ENCODE results near the gene SAP30BP.
A peak's percentile ranks its signal among the peaks of the same experiment; 100 is the strongest.

SAP30BP gene

DNA sequence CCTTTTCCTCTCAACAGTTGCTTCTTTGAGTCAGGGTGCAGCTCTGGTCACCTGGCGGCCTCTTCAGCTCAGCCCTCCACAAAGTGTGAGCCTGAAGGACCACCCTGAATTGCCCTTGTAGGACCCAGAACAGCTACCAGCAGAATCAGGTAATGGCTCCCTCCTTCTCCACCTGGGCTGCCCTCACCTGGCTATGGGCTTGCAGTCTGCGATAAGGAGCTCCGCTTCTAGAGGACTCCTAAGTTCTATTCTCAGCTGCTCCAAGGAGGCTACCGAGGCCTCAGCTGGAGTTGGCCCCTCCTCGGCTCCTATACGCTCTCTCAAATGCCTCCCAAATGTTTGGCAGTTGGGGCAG, 20.5 kb upstream of the SAP30BP start:
- Histone ChIP-seq H3K9ac (ENCODE audit: low read depth in 1 of 2, low read length in 2 of 2) (peak overlapping the region; percentile 57 to 78), H3K27ac (ENCODE audit: low read depth in 2 of 2, low read length in 2 of 2) (peak overlapping the region; percentile 98 to 99), H3K27me3 (ENCODE audit: control insufficient read depth in 2 of 2, insufficient read depth in 2 of 2, low read length in 2 of 2) (no peaks in the 10 kb centered on the region), H3K9me3 (ENCODE audit: control insufficient read depth in 2 of 2, low read length in 2 of 2) (no peaks in the 10 kb centered on the region), H3K36me3 (ENCODE audit: control insufficient read depth in 2 of 2, insufficient read depth in 2 of 2, low read length in 2 of 2) (peaks cover 10 to 20% of the 10 kb centered on the region in 2 donors), H3K4me1 (ENCODE audit: control insufficient read depth in 2 of 2, insufficient read depth in 2 of 2, low read length in 2 of 2) (peaks cover 35 to 55% of the 10 kb centered on the region in 2 donors), H3K4me3 (ENCODE audit: low read length in 2 of 2) (peak overlapping the region; percentile 51 to 59)

DNA sequence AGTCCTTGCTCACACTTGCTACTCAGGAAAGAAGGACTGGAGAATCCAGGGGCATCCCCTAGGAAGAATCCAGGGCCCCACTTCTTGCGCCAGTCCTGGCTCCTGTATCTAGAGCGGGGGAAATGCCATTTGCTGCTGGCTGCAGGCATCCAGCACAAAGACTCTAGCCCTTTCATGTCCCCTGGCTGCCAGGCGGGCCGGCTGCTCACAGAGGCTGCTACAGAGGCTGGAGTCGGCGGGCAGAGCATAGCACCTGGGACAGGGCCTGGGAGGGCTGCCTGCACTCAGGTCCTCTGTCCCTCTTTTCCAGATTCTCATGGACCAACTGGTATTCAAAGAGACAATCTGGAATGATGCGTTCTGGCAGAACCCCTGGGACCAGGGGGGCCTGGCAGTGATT, 20.1 kb upstream of the SAP30BP start:
- peaks cover 30 to 50% of the 10 kb centered on the region in 2 donors for H3K4me1 ChIP-seq (ENCODE audit: control insufficient read depth in 2 of 2, insufficient read depth in 2 of 2, low read length in 2 of 2)
- H3K27ac ChIP-seq (ENCODE audit: low read depth in 2 of 2, low read length in 2 of 2) = peak overlapping the region; percentile 98 to 99
- peak overlapping the region; percentile 14 to 78 for H3K9ac ChIP-seq (ENCODE audit: low read depth in 1 of 2, low read length in 2 of 2)
- H3K27me3 ChIP-seq (ENCODE audit: control insufficient read depth in 2 of 2, insufficient read depth in 2 of 2, low read length in 2 of 2) = no peaks in the 10 kb centered on the region
- H3K36me3 ChIP-seq (ENCODE audit: control insufficient read depth in 2 of 2, insufficient read depth in 2 of 2, low read length in 2 of 2) = peaks cover 10 to 20% of the 10 kb centered on the region in 2 donors
- H3K4me3 ChIP-seq (ENCODE audit: low read length in 2 of 2) = peak overlapping the region in 1 of 2 donors; percentile 51
- H3K9me3 ChIP-seq (ENCODE audit: control insufficient read depth in 2 of 2, low read length in 2 of 2) = no peaks in the 10 kb centered on the region

DNA sequence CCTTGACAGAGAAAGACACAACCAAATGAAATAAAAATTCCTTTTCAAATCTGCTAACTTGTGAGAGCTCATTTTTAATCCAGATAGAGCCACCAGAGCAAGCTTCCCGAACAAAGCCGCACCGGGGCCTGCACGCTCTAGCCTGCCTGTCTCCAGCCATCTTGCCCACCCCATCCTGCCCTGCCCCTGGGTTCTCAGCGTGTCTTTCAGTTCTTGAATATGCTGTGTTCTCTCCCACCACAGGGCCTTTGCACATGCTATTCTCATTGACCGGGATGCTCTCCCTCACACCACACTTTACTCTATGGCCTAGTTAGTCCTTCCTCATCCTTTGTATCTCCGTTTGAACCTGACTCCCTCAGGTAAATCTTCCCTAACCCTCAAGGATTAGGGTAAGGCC, 19.2 kb upstream of the SAP30BP start:
- H3K36me3 ChIP-seq (ENCODE audit: control insufficient read depth in 2 of 2, insufficient read depth in 2 of 2, low read length in 2 of 2) = peaks cover 10 to 23% of the 10 kb centered on the region in 2 donors
- no peak overlapping the region for H3K4me3 ChIP-seq (ENCODE audit: low read length in 2 of 2)
- H3K27me3 ChIP-seq (ENCODE audit: control insufficient read depth in 2 of 2, insufficient read depth in 2 of 2, low read length in 2 of 2) = no peaks in the 10 kb centered on the region
- no peak overlapping the region for H3K9ac ChIP-seq (ENCODE audit: low read depth in 1 of 2, low read length in 2 of 2)
- H3K9me3 ChIP-seq (ENCODE audit: control insufficient read depth in 2 of 2, low read length in 2 of 2) = no peaks in the 10 kb centered on the region
- peak overlapping the region in 1 of 2 donors; percentile 98 for H3K27ac ChIP-seq (ENCODE audit: low read depth in 2 of 2, low read length in 2 of 2)
- H3K4me1 ChIP-seq (ENCODE audit: control insufficient read depth in 2 of 2, insufficient read depth in 2 of 2, low read length in 2 of 2) = peaks cover 23 to 42% of the 10 kb centered on the region in 2 donors

DNA sequence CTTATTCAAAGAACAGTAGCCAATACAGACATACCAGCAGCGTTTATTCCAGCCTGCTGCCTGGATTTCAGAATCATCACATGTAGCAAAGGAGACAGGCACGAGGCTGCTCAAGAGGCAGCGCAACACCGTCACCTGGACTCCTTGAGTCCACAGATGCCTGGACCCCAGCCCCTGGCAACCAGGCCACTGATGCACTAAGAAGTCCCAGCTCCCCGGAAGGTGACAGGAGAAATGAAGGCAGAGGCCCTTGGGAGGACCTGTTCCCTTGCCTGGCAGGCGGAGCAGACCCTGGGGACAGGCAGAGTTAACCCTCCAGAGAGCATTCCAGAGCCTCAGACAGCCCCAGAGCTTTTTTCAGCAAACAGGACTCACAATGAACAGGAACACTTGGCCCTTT, 17.5 kb upstream of the SAP30BP start:
- H3K4me1 ChIP-seq (ENCODE audit: control insufficient read depth in 2 of 2, insufficient read depth in 2 of 2, low read length in 2 of 2) = peaks cover 16 to 30% of the 10 kb centered on the region in 2 donors
- no peaks in the 10 kb centered on the region for H3K9me3 ChIP-seq (ENCODE audit: control insufficient read depth in 2 of 2, low read length in 2 of 2)
- H3K9ac ChIP-seq (ENCODE audit: low read depth in 1 of 2, low read length in 2 of 2) = no peak overlapping the region
- no peaks in the 10 kb centered on the region for H3K27me3 ChIP-seq (ENCODE audit: control insufficient read depth in 2 of 2, insufficient read depth in 2 of 2, low read length in 2 of 2)
- no peak overlapping the region for H3K27ac ChIP-seq (ENCODE audit: low read depth in 2 of 2, low read length in 2 of 2)
- no peak overlapping the region for H3K4me3 ChIP-seq (ENCODE audit: low read length in 2 of 2)
- peaks cover 10 to 23% of the 10 kb centered on the region in 2 donors for H3K36me3 ChIP-seq (ENCODE audit: control insufficient read depth in 2 of 2, insufficient read depth in 2 of 2, low read length in 2 of 2)

DNA sequence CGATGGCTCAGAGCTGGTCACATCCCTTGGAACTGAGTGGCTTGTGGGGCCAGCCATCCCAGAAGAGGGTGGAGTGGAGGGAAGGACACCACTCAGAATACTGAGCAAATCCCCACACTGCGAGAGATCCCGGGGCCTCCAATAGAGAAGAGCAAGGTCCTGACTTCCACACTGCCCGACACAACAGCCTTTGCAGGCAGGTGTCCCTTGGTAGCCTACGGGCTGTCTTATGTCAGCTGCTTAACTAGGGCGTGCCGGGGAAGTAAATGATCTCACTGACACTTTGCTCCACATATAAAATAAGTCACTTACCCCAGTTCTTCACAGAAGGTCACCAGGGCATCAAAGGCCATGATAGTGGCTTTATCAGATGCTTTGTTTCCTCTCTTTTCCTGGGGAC, 16.3 kb upstream of the SAP30BP start:
- peak overlapping the region; percentile 74 to 82 for H3K27ac ChIP-seq (ENCODE audit: low read depth in 2 of 2, low read length in 2 of 2)
- no peaks in the 10 kb centered on the region for H3K27me3 ChIP-seq (ENCODE audit: control insufficient read depth in 2 of 2, insufficient read depth in 2 of 2, low read length in 2 of 2)
- peak overlapping the region; percentile 14 to 50 for H3K9ac ChIP-seq (ENCODE audit: low read depth in 1 of 2, low read length in 2 of 2)
- H3K36me3 ChIP-seq (ENCODE audit: control insufficient read depth in 2 of 2, insufficient read depth in 2 of 2, low read length in 2 of 2) = peaks cover 10 to 23% of the 10 kb centered on the region in 2 donors
- H3K9me3 ChIP-seq (ENCODE audit: control insufficient read depth in 2 of 2, low read length in 2 of 2) = no peaks in the 10 kb centered on the region
- no peak overlapping the region for H3K4me3 ChIP-seq (ENCODE audit: low read length in 2 of 2)
- H3K4me1 ChIP-seq (ENCODE audit: control insufficient read depth in 2 of 2, insufficient read depth in 2 of 2, low read length in 2 of 2) = peaks cover 9 to 18% of the 10 kb centered on the region in 2 donors

DNA sequence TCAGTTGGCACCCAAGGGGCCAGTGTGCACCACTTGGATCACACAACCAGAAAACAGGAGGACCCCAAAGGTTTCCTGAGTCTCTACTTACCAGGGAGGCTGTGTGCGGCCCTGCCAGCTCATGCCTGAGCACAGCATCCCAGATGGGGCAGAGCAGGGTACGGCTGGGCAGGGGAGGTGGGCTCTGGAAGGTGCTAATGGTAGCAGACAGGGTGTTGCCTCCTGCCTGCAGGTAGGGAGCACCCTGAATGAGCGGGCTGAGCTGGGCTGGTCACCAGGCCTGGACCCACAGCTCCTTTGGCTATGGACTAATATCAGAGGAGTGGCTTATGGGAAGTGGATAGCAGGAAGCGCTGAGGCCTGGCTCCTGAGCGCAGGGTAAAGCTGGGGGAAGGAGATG, 14.8 kb upstream of the SAP30BP start:
- H3K4me3 ChIP-seq (ENCODE audit: low read length in 2 of 2) = no peak overlapping the region
- no peak overlapping the region for H3K9ac ChIP-seq (ENCODE audit: low read depth in 1 of 2, low read length in 2 of 2)
- H3K27me3 ChIP-seq (ENCODE audit: control insufficient read depth in 2 of 2, insufficient read depth in 2 of 2, low read length in 2 of 2) = no peaks in the 10 kb centered on the region

DNA sequence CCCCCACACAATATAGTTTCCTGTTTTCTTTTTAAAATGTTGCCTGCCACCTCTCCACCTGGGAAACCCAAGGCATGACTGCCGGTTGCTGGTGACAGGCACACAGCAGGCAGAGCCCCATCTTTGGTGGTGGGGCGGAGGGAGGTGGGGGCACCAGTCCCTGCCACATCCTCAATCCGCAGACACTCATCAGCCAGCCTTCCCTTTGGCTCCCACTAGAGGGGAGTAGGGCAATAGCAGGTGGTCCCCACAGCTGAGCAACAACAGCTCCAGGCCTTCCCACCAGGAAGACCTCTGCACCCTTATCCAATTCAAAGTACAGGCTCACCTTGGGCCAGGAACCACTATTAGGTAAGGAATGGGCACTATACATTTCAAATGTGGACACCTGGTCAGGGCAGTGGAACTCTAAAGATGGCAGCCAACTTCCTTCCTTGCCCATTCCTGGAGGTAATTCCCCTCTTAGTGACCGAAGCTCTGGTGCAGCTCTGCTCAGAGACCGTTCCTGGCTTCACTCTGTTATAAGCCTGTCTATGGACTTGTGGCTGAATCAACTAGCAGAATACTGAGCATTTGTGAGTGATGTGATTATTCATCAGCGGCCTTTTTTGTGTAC, 14.1 kb upstream of the SAP30BP start:
- H3K9me3 ChIP-seq (ENCODE audit: control insufficient read depth in 2 of 2, low read length in 2 of 2) = no peaks in the 10 kb centered on the region
- H3K4me1 ChIP-seq (ENCODE audit: control insufficient read depth in 2 of 2, insufficient read depth in 2 of 2, low read length in 2 of 2) = peaks cover 0 to 7% of the 10 kb centered on the region in 2 donors
- no peak overlapping the region for H3K9ac ChIP-seq (ENCODE audit: low read depth in 1 of 2, low read length in 2 of 2)
- H3K27ac ChIP-seq (ENCODE audit: low read depth in 2 of 2, low read length in 2 of 2) = no peak overlapping the region
- no peaks in the 10 kb centered on the region for H3K27me3 ChIP-seq (ENCODE audit: control insufficient read depth in 2 of 2, insufficient read depth in 2 of 2, low read length in 2 of 2)
- H3K36me3 ChIP-seq (ENCODE audit: control insufficient read depth in 2 of 2, insufficient read depth in 2 of 2, low read length in 2 of 2) = peaks cover 11 to 26% of the 10 kb centered on the region in 2 donors
- H3K4me3 ChIP-seq (ENCODE audit: low read length in 2 of 2) = no peak overlapping the region

More for the DNA sequence above, 14.8 kb upstream of the SAP30BP start:
- Histone ChIP-seq H3K36me3 (ENCODE audit: control insufficient read depth in 2 of 2, insufficient read depth in 2 of 2, low read length in 2 of 2) (peaks cover 10 to 25% of the 10 kb centered on the region in 2 donors), H3K9me3 (ENCODE audit: control insufficient read depth in 2 of 2, low read length in 2 of 2) (no peaks in the 10 kb centered on the region), H3K27ac (ENCODE audit: low read depth in 2 of 2, low read length in 2 of 2) (no peak overlapping the region), H3K4me1 (ENCODE audit: control insufficient read depth in 2 of 2, insufficient read depth in 2 of 2, low read length in 2 of 2) (peaks cover 0 to 7% of the 10 kb centered on the region in 2 donors)

DNA sequence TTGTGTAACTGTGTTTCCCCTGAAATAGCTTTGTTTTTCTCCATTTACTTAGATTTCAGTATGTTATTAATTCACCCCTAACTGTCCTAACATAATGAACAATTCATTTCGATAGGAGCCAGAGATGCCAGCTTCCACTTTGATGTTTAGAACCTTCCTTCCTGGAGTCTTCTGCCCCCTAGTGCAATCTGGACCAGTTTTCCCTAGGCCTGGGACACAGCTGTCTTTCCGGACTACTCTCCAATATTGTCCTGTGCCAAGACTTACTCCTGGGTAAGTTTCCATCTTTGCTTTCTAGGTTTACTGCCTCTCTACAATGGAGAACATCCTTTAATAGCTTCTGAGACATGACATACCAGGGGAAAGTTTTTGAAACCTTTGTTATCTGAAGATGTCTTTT, 13.0 kb upstream of the SAP30BP start:
- peaks cover 15 to 26% of the 10 kb centered on the region in 2 donors for H3K36me3 ChIP-seq (ENCODE audit: control insufficient read depth in 2 of 2, insufficient read depth in 2 of 2, low read length in 2 of 2)
- H3K27me3 ChIP-seq (ENCODE audit: control insufficient read depth in 2 of 2, insufficient read depth in 2 of 2, low read length in 2 of 2) = no peaks in the 10 kb centered on the region
- no peaks in the 10 kb centered on the region for H3K9me3 ChIP-seq (ENCODE audit: control insufficient read depth in 2 of 2, low read length in 2 of 2)
- no peak overlapping the region for H3K9ac ChIP-seq (ENCODE audit: low read depth in 1 of 2, low read length in 2 of 2)
- H3K4me3 ChIP-seq (ENCODE audit: low read length in 2 of 2) = no peak overlapping the region
- no peak overlapping the region for H3K27ac ChIP-seq (ENCODE audit: low read depth in 2 of 2, low read length in 2 of 2)
- peaks cover 0 to 7% of the 10 kb centered on the region in 2 donors for H3K4me1 ChIP-seq (ENCODE audit: control insufficient read depth in 2 of 2, insufficient read depth in 2 of 2, low read length in 2 of 2)

DNA sequence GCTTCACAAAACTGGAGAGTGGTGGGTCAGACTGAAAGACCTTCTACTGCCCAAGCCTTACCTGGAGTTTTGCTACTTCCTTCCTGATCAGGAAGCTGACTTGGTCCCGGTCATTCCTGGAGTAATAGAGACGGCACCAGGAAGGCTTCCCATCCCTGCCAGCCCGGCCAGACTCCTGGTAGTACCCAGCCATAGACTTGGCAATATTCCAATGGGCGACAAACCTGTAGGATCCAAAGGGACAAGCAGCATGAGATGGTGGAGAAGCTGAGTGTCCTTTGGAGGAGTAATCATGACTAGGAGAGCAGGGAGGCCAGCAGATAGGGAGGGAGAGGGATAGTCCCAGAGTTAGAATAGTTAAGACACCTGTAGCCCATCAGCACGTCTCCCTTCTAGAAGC, 8.9 kb upstream of the SAP30BP start:
- Histone ChIP-seq H3K9me3 (ENCODE audit: control insufficient read depth in 2 of 2, low read length in 2 of 2) (no peaks in the 10 kb centered on the region), H3K27me3 (ENCODE audit: control insufficient read depth in 2 of 2, insufficient read depth in 2 of 2, low read length in 2 of 2) (no peaks in the 10 kb centered on the region), H3K9ac (ENCODE audit: low read depth in 1 of 2, low read length in 2 of 2) (no peak overlapping the region), H3K4me3 (ENCODE audit: low read length in 2 of 2) (no peak overlapping the region), H3K36me3 (ENCODE audit: control insufficient read depth in 2 of 2, insufficient read depth in 2 of 2, low read length in 2 of 2) (peaks cover 33 to 34% of the 10 kb centered on the region in 2 donors), H3K27ac (ENCODE audit: low read depth in 2 of 2, low read length in 2 of 2) (no peak overlapping the region), H3K4me1 (ENCODE audit: control insufficient read depth in 2 of 2, insufficient read depth in 2 of 2, low read length in 2 of 2) (no peaks in the 10 kb centered on the region)

DNA sequence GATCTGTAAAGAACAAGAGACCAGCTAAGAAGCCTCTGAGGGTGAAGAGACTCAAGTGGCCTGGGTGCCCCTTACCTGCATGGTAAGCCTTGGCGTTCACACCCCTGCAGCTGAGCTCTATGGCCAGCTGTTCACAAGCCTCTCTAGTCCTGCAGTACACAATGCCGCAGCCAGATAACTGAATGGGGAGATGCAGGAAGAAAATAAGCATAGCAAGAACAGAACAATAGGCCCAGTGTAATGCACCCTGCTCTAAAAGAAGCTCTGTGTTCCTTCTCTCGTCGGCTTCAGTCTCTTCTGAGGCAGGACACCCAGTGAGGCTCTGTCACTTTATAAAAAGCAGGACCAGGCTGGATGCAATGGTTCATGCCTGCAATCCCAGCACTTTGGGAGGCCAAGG, 5.6 kb upstream of the SAP30BP start:
- Histone ChIP-seq H3K4me3 (ENCODE audit: low read length in 2 of 2) (no peak overlapping the region), H3K4me1 (ENCODE audit: control insufficient read depth in 2 of 2, insufficient read depth in 2 of 2, low read length in 2 of 2) (peaks cover 6 to 7% of the 10 kb centered on the region in 2 donors), H3K9ac (ENCODE audit: low read depth in 1 of 2, low read length in 2 of 2) (no peak overlapping the region), H3K27me3 (ENCODE audit: control insufficient read depth in 2 of 2, insufficient read depth in 2 of 2, low read length in 2 of 2) (no peaks in the 10 kb centered on the region), H3K36me3 (ENCODE audit: control insufficient read depth in 2 of 2, insufficient read depth in 2 of 2, low read length in 2 of 2) (peaks cover 37 to 38% of the 10 kb centered on the region in 2 donors), H3K27ac (ENCODE audit: low read depth in 2 of 2, low read length in 2 of 2) (no peak overlapping the region), H3K9me3 (ENCODE audit: control insufficient read depth in 2 of 2, low read length in 2 of 2) (no peaks in the 10 kb centered on the region)
